Measurements from ENCODE around the gene LAMTOR4.

DNA sequence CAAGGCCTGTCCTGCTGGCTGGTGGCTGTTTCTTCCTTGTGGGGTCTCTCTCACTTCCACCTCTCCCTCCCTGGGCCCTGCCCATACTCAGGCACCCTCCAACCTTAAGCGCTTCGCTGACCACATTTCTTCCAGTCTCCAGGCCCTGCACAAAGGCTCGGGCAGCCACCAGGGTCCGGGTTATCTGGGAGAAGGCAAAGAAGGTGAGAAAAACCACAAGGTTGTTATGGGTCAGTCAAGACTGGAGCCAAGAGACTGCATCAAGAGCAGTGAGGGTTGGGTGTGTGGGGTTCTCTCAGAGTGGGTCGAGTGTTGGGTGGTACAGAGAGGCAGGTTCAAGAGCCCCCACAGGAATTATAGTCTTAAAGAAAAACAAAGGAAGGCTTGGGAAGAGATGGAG lies 25.9 kb downstream of the LAMTOR4 start:
- TF ChIP-seq, protein P1, sequence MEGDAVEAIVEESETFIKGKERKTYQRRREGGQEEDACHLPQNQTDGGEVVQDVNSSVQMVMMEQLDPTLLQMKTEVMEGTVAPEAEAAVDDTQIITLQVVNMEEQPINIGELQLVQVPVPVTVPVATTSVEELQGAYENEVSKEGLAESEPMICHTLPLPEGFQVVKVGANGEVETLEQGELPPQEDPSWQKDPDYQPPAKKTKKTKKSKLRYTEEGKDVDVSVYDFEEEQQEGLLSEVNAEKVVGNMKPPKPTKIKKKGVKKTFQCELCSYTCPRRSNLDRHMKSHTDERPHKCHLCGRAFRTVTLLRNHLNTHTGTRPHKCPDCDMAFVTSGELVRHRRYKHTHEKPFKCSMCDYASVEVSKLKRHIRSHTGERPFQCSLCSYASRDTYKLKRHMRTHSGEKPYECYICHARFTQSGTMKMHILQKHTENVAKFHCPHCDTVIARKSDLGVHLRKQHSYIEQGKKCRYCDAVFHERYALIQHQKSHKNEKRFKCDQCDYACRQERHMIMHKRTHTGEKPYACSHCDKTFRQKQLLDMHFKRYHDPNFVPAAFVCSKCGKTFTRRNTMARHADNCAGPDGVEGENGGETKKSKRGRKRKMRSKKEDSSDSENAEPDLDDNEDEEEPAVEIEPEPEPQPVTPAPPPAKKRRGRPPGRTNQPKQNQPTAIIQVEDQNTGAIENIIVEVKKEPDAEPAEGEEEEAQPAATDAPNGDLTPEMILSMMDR (IDR thresholded peaks at IDR 0.05), result no peak
- TF ChIP-seq POLR2AphosphoS5 (IDR thresholded peaks at IDR 0.05; ENCODE audit: low read depth, low read length) (no peak), TCF7L2 (IDR thresholded peaks at IDR 0.05; ENCODE audit: low read depth, low read length) (no peak)
- TF ChIP-seq, protein P2, sequence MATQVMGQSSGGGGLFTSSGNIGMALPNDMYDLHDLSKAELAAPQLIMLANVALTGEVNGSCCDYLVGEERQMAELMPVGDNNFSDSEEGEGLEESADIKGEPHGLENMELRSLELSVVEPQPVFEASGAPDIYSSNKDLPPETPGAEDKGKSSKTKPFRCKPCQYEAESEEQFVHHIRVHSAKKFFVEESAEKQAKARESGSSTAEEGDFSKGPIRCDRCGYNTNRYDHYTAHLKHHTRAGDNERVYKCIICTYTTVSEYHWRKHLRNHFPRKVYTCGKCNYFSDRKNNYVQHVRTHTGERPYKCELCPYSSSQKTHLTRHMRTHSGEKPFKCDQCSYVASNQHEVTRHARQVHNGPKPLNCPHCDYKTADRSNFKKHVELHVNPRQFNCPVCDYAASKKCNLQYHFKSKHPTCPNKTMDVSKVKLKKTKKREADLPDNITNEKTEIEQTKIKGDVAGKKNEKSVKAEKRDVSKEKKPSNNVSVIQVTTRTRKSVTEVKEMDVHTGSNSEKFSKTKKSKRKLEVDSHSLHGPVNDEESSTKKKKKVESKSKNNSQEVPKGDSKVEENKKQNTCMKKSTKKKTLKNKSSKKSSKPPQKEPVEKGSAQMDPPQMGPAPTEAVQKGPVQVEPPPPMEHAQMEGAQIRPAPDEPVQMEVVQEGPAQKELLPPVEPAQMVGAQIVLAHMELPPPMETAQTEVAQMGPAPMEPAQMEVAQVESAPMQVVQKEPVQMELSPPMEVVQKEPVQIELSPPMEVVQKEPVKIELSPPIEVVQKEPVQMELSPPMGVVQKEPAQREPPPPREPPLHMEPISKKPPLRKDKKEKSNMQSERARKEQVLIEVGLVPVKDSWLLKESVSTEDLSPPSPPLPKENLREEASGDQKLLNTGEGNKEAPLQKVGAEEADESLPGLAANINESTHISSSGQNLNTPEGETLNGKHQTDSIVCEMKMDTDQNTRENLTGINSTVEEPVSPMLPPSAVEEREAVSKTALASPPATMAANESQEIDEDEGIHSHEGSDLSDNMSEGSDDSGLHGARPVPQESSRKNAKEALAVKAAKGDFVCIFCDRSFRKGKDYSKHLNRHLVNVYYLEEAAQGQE (IDR thresholded peaks at IDR 0.05; ENCODE audit: insufficient read depth in 1 of 2, low read depth in 2 of 2, low read length in 1 of 2), result no peak
